Embryonic facial prominence (tissue), 1 donor: ENCODE results near the gene PDXP.

Experiments
- DNase-seq: peaks from one replicate; pipeline ENCODE4 v3.0.0-alpha.2; 2016; ENCODE audit errors: extremely low spot score

PDXP gene

GRCh38 chr22:37628830-37629229 lies 29.7 kb upstream of the PDXP start:
- no peak for DNase-seq

- no peak for DNase-seq
These were observed 28.6 kb upstream of the PDXP start for GRCh38 chr22:37629928-37630327.

GRCh38 chr22:37630839-37631435 lies 27.6 kb upstream of the PDXP start:
- DNase-seq: no peak

- no peak for DNase-seq
These were observed 26.9 kb upstream of the PDXP start for GRCh38 chr22:37631448-37632173.

- no peak for DNase-seq
These were observed 26.1 kb upstream of the PDXP start for GRCh38 chr22:37632174-37633088.

- DNase-seq: no peak
These were observed 25.4 kb upstream of the PDXP start for GRCh38 chr22:37633089-37633624.

- DNase-seq: peak; percentile 76
These were observed 24.7 kb upstream of the PDXP start for GRCh38 chr22:37633625-37634416.

GRCh38 chr22:37634417-37634924 lies 24.1 kb upstream of the PDXP start:
- no peak for DNase-seq

GRCh38 chr22:37635157-37635556 lies 23.4 kb upstream of the PDXP start:
- DNase-seq: no peak

GRCh38 chr22:37636186-37636948 lies 22.2 kb upstream of the PDXP start:
- DNase-seq: no peak

GRCh38 chr22:37636949-37637273 lies 21.6 kb upstream of the PDXP start:
- DNase-seq: no peak

GRCh38 chr22:37638391-37639069 lies 20.0 kb upstream of the PDXP start:
- no peak for DNase-seq

GRCh38 chr22:37639070-37639760 lies 19.3 kb upstream of the PDXP start, which contains the start of gene SH3BP1:
SH3BP1 (plus strand) TSS chr22:37639669; CDS start chr22:37639788, 119 bp downstream.
- DNase-seq: no peak

- DNase-seq: no peak
These were observed 18.5 kb upstream of the PDXP start for GRCh38 chr22:37639771-37640590.

- DNase-seq: no peak
These were observed 17.6 kb upstream of the PDXP start for GRCh38 chr22:37640591-37641560.

GRCh38 chr22:37641561-37641949 lies 17.0 kb upstream of the PDXP start:
- DNase-seq: no peak

GRCh38 chr22:37643225-37643847 lies 15.2 kb upstream of the PDXP start:
- DNase-seq: peak; percentile 45
